Lower leg skin (tissue), 4 donors: ENCODE results near the gene SEC63. TPM values are rescaled to one million over a fixed set of nuclear protein-coding genes. Genes with fewer than 3 reads are reported as not detected.
"Not testable (repeated sequence)": the region's sequence is repeated elsewhere in the genome, so short reads cannot be mapped to it uniquely, and the experiment has no call there.

Experiments used
- DNase-seq, 2 donors: peaks; one replicate each; pipeline ENCODE4 v3.0.0-alpha.2; 2019; ENCODE audit warnings: low spot score in 2 of 2
- H3K4me3 ChIP-seq: fragments of 200-600 bp; sonication (generic); 2 replicates; pipeline ENCODE4 v1.5.1; 2017; ENCODE audit warnings: mild to moderate bottlenecking, low read depth; ENCODE audit not compliant: poor library complexity, severe bottlenecking
- CTCF ChIP-seq, 3 donors: fragments of 450-650 bp; IDR thresholded peaks; one replicate each; pipeline ENCODE4 v1.5.1; 2016; ENCODE audit warnings: antibody characterized with exemption in 3 of 3, mild to moderate bottlenecking in 3 of 3, moderate library complexity in 2 of 3
- POLR2A ChIP-seq, 2 donors: fragments of 450-650 bp; IDR thresholded peaks; one replicate each; pipeline ENCODE4 v1.6.1; 2016 to 2017; ENCODE audit warnings: antibody characterized with exemption in 2 of 2, mild to moderate bottlenecking in 1 of 2, moderate library complexity in 1 of 2
- WGBS, 2 donors: methylation state at CpG; one replicate each; pipeline ENCODE4 v1.1.5; 2018; 5-methylcytosine and 5-hydroxymethylcytosine counted together
- intact Hi-C: fragments of 100-400 bp; cut with DNase I; formaldehyde crosslinking; loops from one replicate; pipeline ENCODE4 v1.15.0; 2023; ENCODE audit warnings: low total_unique reads
- total RNA-seq, 4 donors: library from RNA; depleted of rRNA; stranded (reverse); fragments of >200 nt; gene quantifications; one replicate each; pipeline ENCODE4 v1.1.0, GENCODE V29; 2016

Gene SEC63
- total RNA-seq, 4 donors from 2014 or later: 11.4 to 31.9 (median 15.6) TPM

- intact Hi-C loops: no loop called here
- no peak for DNase-seq
- no peak for TF ChIP-seq POLR2A (IDR thresholded peaks at IDR 0.05)
- no peak for TF ChIP-seq CTCF (IDR thresholded peaks at IDR 0.05)
- 86 to 90% methylated on average over 6 of the region's 6 CpGs for WGBS, 2 donors
- H3K4me3 ChIP-seq: no peak overlapping the region
Measured at GRCh38 chr6:107941627-107942026, 16.4 kb downstream of the SEC63 start.

GRCh38 chr6:107941199-107941598, 16.8 kb downstream of the SEC63 start:
- 83 to 86% methylated on average over 2 of the region's 2 CpGs for WGBS, 2 donors
- TF ChIP-seq CTCF (IDR thresholded peaks at IDR 0.05): no peak
- no peak for TF ChIP-seq POLR2A (IDR thresholded peaks at IDR 0.05)
- intact Hi-C loops: no loop called here
- no peak overlapping the region for H3K4me3 ChIP-seq
- DNase-seq: no peak

- intact Hi-C loops, DNase-seq: not testable (repeated sequence)
- WGBS, 2 donors: 98 to 100% methylated on average over 5 of the region's 5 CpGs
Measured at GRCh38 chr6:107936910-107937292, 21.1 kb downstream of the SEC63 start.

GRCh38 chr6:107936162-107936909, 21.7 kb downstream of the SEC63 start:
- no peak for DNase-seq
- TF ChIP-seq CTCF (IDR thresholded peaks at IDR 0.05) (no peak), POLR2A (IDR thresholded peaks at IDR 0.05) (no peak)
- no peak overlapping the region for H3K4me3 ChIP-seq
- intact Hi-C loops: no loop called here
- WGBS, 2 donors: 59 to 60% methylated on average over 3 of the region's 3 CpGs

More at GRCh38 chr6:107936910-107937292, 21.1 kb downstream of the SEC63 start:
- H3K4me3 ChIP-seq: not testable (repeated sequence)

GRCh38 chr6:107934229-107934628, 23.8 kb downstream of the SEC63 start:
- DNase-seq, intact Hi-C loops, H3K4me3 ChIP-seq: not testable (repeated sequence)
- 89% methylated on average over 14 of the region's 35 CpGs; no CpG with 5 or more reads in 1 of the 2 donors for WGBS, 2 donors

GRCh38 chr6:107932580-107932979, 25.4 kb downstream of the SEC63 start:
- TF ChIP-seq POLR2A (IDR thresholded peaks at IDR 0.05): no peak
- no peak for TF ChIP-seq CTCF (IDR thresholded peaks at IDR 0.05)
- H3K4me3 ChIP-seq: no peak overlapping the region
- 94 to 95% methylated on average over 3 of the region's 3 CpGs for WGBS, 2 donors
- intact Hi-C loops: no loop called here
- no peak for DNase-seq

GRCh38 chr6:107931894-107932293, 26.1 kb downstream of the SEC63 start:
- no peak overlapping the region for H3K4me3 ChIP-seq
- intact Hi-C loops: no loop called here
- 92 to 94% methylated on average over 3 of the region's 3 CpGs for WGBS, 2 donors
- no peak for TF ChIP-seq CTCF (IDR thresholded peaks at IDR 0.05)
- no peak for TF ChIP-seq POLR2A (IDR thresholded peaks at IDR 0.05)
- DNase-seq: no peak
